Parathyroid adenoma (tissue), 2 donors: ENCODE results near the gene ZFX.

Source experiments
- H2AFZ ChIP-seq: fragments of 300-600 bp; sonication (generic); one replicate; pipeline ENCODE4 v1.7.0; 2017; ENCODE audit warnings: antibody characterized with exemption, mild to moderate bottlenecking
- H3K27ac ChIP-seq: fragments of 300-600 bp; sonication (generic); one replicate; pipeline ENCODE4 v1.7.0; 2017
- H3K27me3 ChIP-seq: fragments of 300-600 bp; sonication (generic); one replicate; pipeline ENCODE4 v1.7.0; 2017; ENCODE audit warnings: low read length; ENCODE audit not compliant: control insufficient read depth, insufficient read depth
- H3K36me3 ChIP-seq: fragments of 300-600 bp; sonication (generic); one replicate; pipeline ENCODE4 v1.7.0; 2017; ENCODE audit warnings: low read length; ENCODE audit not compliant: control insufficient read depth, insufficient read depth
- H3K4me1 ChIP-seq: fragments of 300-600 bp; sonication (generic); one replicate; pipeline ENCODE4 v1.7.0; 2017; ENCODE audit warnings: control low read depth
- H3K4me2 ChIP-seq: fragments of 300-600 bp; sonication (generic); one replicate; pipeline ENCODE4 v1.7.0; 2017; ENCODE audit warnings: low read length
- H3K4me3 ChIP-seq: fragments of 300-600 bp; sonication (generic); one replicate; pipeline ENCODE4 v1.7.0; 2017; ENCODE audit warnings: low read depth, low read length
- H3K79me2 ChIP-seq: fragments of 300-600 bp; sonication (generic); one replicate; pipeline ENCODE4 v1.7.0; 2017; ENCODE audit warnings: control low read depth
- H3K9ac ChIP-seq: fragments of 300-600 bp; sonication (generic); one replicate; pipeline ENCODE4 v1.7.0; 2017; ENCODE audit warnings: mild to moderate bottlenecking
- H3K9me3 ChIP-seq: fragments of 300-600 bp; sonication (generic); one replicate; pipeline ENCODE4 v1.7.0; 2017; ENCODE audit warnings: low read length; ENCODE audit not compliant: control insufficient read depth
- TF ChIP-seq, protein P1 (sequence below): fragments of 300-600 bp; sonication (generic); IDR thresholded peaks from one replicate; pipeline ENCODE4 v1.7.0; 2017; ENCODE audit warnings: antibody characterized with exemption, mild to moderate bottlenecking
- donor health status: primary hyperparathyroidism.

ZFX gene

DNA sequence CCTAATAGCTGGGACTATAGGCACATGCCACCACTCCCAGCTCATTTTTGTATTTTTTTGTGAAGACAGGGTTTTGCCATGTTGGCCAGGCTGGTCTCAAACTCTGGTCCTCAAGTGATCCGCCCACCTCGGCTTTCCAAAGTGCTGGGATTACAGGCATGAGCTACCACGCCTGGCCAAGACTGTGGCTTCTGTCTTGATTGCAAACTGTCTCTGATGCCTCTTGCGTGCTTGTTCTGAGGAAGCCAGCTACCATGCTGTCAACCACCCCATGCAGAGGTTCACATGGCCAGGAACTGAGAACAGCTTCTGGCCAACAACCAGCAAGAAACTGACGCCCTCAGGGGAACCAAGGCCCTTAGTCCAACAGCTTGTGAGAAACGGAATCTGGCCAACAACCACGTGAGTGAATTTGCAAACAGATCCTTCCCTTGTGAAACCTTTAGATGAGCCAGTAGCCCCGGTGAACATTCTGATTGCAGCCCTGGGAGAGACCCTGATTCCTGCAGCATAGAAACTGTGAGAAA, 93.2 kb downstream of the ZFX start:
- Histone ChIP-seq H3K79me2 (no peaks in the 10 kb centered on the region), H3K4me1 (no peaks in the 10 kb centered on the region), H3K27me3 (no peaks in the 10 kb centered on the region), H3K27ac (no peak overlapping the region), H3K9ac (no peak overlapping the region), H2AFZ (no peak overlapping the region), H3K4me2 (no peak overlapping the region), H3K36me3 (no peaks in the 10 kb centered on the region), H3K4me3 (no peak overlapping the region), H3K9me3 (no peaks in the 10 kb centered on the region)
- TF ChIP-seq, protein P1, sequence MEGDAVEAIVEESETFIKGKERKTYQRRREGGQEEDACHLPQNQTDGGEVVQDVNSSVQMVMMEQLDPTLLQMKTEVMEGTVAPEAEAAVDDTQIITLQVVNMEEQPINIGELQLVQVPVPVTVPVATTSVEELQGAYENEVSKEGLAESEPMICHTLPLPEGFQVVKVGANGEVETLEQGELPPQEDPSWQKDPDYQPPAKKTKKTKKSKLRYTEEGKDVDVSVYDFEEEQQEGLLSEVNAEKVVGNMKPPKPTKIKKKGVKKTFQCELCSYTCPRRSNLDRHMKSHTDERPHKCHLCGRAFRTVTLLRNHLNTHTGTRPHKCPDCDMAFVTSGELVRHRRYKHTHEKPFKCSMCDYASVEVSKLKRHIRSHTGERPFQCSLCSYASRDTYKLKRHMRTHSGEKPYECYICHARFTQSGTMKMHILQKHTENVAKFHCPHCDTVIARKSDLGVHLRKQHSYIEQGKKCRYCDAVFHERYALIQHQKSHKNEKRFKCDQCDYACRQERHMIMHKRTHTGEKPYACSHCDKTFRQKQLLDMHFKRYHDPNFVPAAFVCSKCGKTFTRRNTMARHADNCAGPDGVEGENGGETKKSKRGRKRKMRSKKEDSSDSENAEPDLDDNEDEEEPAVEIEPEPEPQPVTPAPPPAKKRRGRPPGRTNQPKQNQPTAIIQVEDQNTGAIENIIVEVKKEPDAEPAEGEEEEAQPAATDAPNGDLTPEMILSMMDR, result no peak

DNA sequence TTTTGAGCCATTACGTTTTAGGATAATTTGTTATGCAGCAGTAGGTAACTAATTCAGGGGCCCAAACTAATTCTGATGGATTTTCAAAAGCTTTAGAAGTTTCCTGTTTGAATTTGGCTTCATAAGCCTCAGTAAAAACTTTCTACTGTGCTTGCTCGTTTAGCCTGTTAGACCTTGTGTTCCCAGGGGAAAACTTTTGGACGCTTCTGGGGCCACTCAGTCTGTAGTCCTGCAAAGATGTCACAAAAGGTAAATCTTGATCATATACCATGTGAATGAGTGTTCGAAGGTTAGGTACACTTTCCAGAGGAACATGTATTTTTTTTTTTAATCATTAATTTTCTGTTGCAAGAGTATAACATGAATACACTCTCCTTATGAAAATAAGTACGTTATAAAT, 93.7 kb downstream of the ZFX start:
- Histone ChIP-seq H3K27me3 (no peaks in the 10 kb centered on the region), H3K9ac (no peak overlapping the region), H3K27ac (no peak overlapping the region), H3K4me3 (no peak overlapping the region), H3K79me2 (no peaks in the 10 kb centered on the region), H3K4me2 (no peak overlapping the region), H2AFZ (no peak overlapping the region), H3K4me1 (no peaks in the 10 kb centered on the region), H3K9me3 (no peaks in the 10 kb centered on the region), H3K36me3 (no peaks in the 10 kb centered on the region)
- TF ChIP-seq, protein P1, result no peak

DNA sequence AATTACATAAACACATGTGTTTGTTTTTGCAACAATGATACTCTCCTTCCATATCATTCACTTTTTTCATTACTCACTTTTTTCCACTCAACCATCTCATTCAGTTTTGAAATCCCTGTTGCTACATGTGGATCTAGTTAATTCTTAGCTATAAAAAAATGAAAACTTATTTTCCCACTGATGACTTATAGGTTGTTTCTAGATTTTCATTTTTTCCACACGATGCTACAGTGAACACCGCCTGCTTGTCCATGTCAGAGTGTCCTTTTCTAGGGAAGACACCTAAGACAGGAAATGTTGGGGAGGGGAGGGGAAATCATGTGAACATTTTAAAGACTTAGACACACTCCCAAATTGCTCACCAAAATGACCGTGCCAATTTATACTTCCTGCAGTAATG, 94.2 kb downstream of the ZFX start:
- Histone ChIP-seq H2AFZ (no peak overlapping the region), H3K9me3 (no peaks in the 10 kb centered on the region), H3K27ac (no peak overlapping the region), H3K36me3 (no peaks in the 10 kb centered on the region), H3K4me2 (no peak overlapping the region), H3K9ac (no peak overlapping the region), H3K27me3 (no peaks in the 10 kb centered on the region), H3K4me1 (no peaks in the 10 kb centered on the region), H3K4me3 (no peak overlapping the region), H3K79me2 (no peaks in the 10 kb centered on the region)
- TF ChIP-seq, protein P1, result no peak

DNA sequence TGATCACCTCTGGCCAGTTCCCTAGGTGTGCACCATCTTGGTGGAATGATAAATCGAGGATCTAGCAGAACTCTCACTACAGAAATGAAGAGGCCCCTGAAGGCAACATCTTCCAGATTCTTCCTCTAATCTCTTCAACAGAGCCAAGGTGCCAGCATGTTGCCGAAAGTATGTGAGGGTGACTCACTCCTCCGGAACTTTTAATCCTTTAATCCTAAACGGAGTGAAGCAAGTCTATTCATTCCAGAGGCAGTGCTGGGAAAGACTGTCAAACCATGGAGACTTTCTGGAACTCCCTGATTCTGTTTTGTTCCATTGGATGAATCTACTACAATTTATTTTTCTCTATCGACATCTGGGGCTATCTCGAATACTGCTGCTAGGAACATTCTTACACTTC, 95.7 kb downstream of the ZFX start:
- Histone ChIP-seq H3K9ac (no peak overlapping the region), H3K9me3 (no peaks in the 10 kb centered on the region), H3K36me3 (no peaks in the 10 kb centered on the region), H3K79me2 (no peaks in the 10 kb centered on the region), H2AFZ (no peak overlapping the region), H3K4me1 (no peaks in the 10 kb centered on the region), H3K27me3 (no peaks in the 10 kb centered on the region), H3K4me3 (no peak overlapping the region), H3K4me2 (no peak overlapping the region), H3K27ac (no peak overlapping the region)
- TF ChIP-seq, protein P1, result no peak

DNA sequence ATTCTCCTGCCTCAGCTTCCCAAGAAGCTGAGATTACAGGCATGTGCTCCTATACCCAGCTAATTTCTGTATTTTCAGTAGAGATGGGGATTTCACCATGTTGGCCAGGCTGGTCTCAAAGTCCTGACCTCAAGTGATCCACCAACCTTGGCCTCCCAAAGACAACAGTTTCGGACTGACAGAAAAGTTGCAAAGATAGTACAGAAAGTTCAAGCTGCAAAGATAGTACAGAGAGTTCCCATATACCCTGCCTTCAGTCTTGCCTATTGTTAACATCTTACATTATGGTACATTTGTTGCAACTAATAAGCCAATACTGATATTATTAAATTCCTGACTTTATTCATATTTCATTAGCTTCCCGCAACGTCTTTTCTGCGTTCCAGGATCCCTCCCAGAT, 98.5 kb downstream of the ZFX start:
- TF ChIP-seq, protein P1, result no peak
- Histone ChIP-seq H3K9ac (no peak overlapping the region), H3K9me3 (no peaks in the 10 kb centered on the region), H3K4me2 (no peak overlapping the region), H3K27ac (no peak overlapping the region), H2AFZ (no peak overlapping the region), H3K36me3 (no peaks in the 10 kb centered on the region), H3K4me1 (no peaks in the 10 kb centered on the region), H3K27me3 (no peaks in the 10 kb centered on the region), H3K4me3 (no peak overlapping the region), H3K79me2 (no peaks in the 10 kb centered on the region)
